ENCODE data around the gene ARHGAP15.

GRCh38 chr2:143398781-143399180 lies 269.6 kb downstream of the ARHGAP15 start:
- TF ChIP-seq, protein P1, sequence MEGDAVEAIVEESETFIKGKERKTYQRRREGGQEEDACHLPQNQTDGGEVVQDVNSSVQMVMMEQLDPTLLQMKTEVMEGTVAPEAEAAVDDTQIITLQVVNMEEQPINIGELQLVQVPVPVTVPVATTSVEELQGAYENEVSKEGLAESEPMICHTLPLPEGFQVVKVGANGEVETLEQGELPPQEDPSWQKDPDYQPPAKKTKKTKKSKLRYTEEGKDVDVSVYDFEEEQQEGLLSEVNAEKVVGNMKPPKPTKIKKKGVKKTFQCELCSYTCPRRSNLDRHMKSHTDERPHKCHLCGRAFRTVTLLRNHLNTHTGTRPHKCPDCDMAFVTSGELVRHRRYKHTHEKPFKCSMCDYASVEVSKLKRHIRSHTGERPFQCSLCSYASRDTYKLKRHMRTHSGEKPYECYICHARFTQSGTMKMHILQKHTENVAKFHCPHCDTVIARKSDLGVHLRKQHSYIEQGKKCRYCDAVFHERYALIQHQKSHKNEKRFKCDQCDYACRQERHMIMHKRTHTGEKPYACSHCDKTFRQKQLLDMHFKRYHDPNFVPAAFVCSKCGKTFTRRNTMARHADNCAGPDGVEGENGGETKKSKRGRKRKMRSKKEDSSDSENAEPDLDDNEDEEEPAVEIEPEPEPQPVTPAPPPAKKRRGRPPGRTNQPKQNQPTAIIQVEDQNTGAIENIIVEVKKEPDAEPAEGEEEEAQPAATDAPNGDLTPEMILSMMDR (conservative IDR thresholded peaks at IDR 0.05; ENCODE audit: low read length): no peak
- TF ChIP-seq EZH2phosphoT487 (IDR thresholded peaks at IDR 0.05; ENCODE audit: borderline replicate concordance, low read depth, low read length): no peak

Data from OCI-LY7 (cell line).